Ovary (tissue), 9 donors: ENCODE results near the gene ADAMTS17. TPM values are rescaled to one million over a fixed set of nuclear protein-coding genes. Genes with fewer than 3 reads are reported as not detected.

Experiments
- DNase-seq, 5 donors: peaks; one replicate each; pipeline ENCODE4 v3.0.0-alpha.2; 2019 to 2020
- H3K27ac ChIP-seq, 2 donors: fragments of 200-600 bp; one replicate each; pipeline versions ENCODE4 v1.5.1 to v1.8.0; 2019 to 2022
- H3K27me3 ChIP-seq: fragments of 200-600 bp; one replicate; pipeline ENCODE4 v1.8.0; 2022
- H3K36me3 ChIP-seq: fragments of 200-600 bp; sonication (generic); one replicate; pipeline ENCODE4 v1.5.1; 2019
- H3K4me1 ChIP-seq: one replicate; pipeline ENCODE4 v1.8.1; 2013; ENCODE audit warnings: mild to moderate bottlenecking, moderate library complexity; ENCODE audit not compliant: insufficient read depth
- H3K4me3 ChIP-seq: fragments of 200-600 bp; sonication (generic); one replicate; pipeline ENCODE4 v1.5.1; 2017
- H3K9me3 ChIP-seq, 2 donors: fragments of 200-600 bp in 1 of 2; sonication (generic) in 1 of 2; one replicate each; pipeline versions ENCODE4 v1.5.1 to v1.8.1; 2013 to 2019; ENCODE audit warnings: mild to moderate bottlenecking in 1 of 2, moderate library complexity in 1 of 2
- EP300 ChIP-seq: sonication (generic); formaldehyde crosslinking; IDR thresholded peaks from one replicate; pipeline ENCODE4 v1.6.1; 2017; ENCODE audit warnings: antibody characterized with exemption
- POLR2A ChIP-seq: fragments of 450-650 bp; IDR thresholded peaks from one replicate; pipeline ENCODE4 v1.6.1; 2017; ENCODE audit warnings: antibody characterized with exemption, mild to moderate bottlenecking, moderate library complexity
- WGBS, 3 donors: extraction: QIAGEN DNeasy Blood & Tissue Kit in 1 of 3; methylation state at CpG; one replicate each; pipeline versions ENCODE4 v1.1.5 to v1.1.7; 2013 to 2017; 5-methylcytosine and 5-hydroxymethylcytosine counted together
- intact Hi-C, 4 donors: fragments of 100-400 bp; cut with DNase I; formaldehyde crosslinking; loops; one replicate each; pipeline versions ENCODE4 v1.11.0 to v1.15.1; 2022 to 2023
- polyA plus RNA-seq, 2 donors: library from polyadenylated mRNA; stranded (reverse); fragments of 200-250 nt in 1 of 2; fragments of 350-450 nt in 1 of 2; fragmentation: Illumina TruSeq in 1 of 2; extraction: RNeasy Lipid Tissue Mini Kit (QIAGEN cat#74804) in 1 of 2; gene quantifications; one replicate each; pipeline ENCODE4 v1.2.3, GENCODE V29; 2013 to 2014
- total RNA-seq, 7 donors: library from RNA; depleted of rRNA in 2 of 7; stranded (reverse); fragments of >200 nt in 2 of 7; fragmentation: NEBNext Ultra II Directional in 3 of 7; extraction: Animal tissue kit (Norgen Biotek cat#: 25700) in 3 of 7; gene quantifications; one replicate each; pipeline versions ENCODE4 v1.1.0 to v1.2.4, GENCODE V29; 2016 to 2023
- TF ChIP-seq, protein P1 (sequence below), 3 donors: fragments of 450-650 bp in 2 of 3; fragments of 200-600 bp in 1 of 3; IDR thresholded peaks; one replicate each; pipeline versions ENCODE4 v1.5.1 to v1.8.0; 2016 to 2022; ENCODE audit warnings: antibody characterized with exemption in 3 of 3, mild to moderate bottlenecking in 1 of 3
- donor health status: DM: no; HTN: no; CAD: no; lungs with moderate emphysema.
- donor health status: DM: no; HTN: no; CAD: no.
- donor health status: Bipolar disorder and iron deficiency.
- donor health status: DM: yes; HTN: yes; CAD: no.
- donor health status: DM: no; HTN: no; CAD: no.
- donor health status: DM: yes; HTN: yes; CAD: no.

The ADAMTS17 gene
- total and polyA plus RNA-seq, 9 donors = 1.3 to 11.3 (median 5.9) TPM

DNA sequence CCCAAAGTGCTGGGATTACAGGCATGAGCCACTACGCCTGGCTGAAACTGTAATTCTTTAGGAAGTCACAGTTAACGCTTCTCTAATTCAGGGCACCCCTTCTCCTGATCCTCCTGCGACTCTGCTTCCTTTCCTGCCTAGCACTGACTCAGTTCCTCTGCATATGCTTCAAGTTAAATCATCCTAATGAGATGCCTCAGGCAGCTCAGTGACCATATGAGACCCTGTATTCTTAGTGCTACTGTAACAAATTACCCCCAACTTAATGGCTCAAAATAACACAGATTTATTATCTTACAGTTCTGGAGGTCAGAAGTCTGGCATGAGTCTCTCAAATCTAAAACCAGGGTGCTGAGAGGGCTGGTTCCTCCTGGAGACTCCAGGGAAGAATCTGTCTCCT lies 336.8 kb downstream of the ADAMTS17 start:
- intact Hi-C loops = no loop called here
- Histone ChIP-seq H3K27ac (no peak overlapping the region), H3K4me3 (no peak overlapping the region), H3K4me1 (no peaks in the 10 kb centered on the region), H3K36me3 (no peaks in the 10 kb centered on the region), H3K9me3 (no peaks in the 10 kb centered on the region), H3K27me3 (no peaks in the 10 kb centered on the region)
- WGBS, 3 donors = 86 to 91% (median 89%) methylated on average over 3 of the region's 3 CpGs
- TF ChIP-seq, protein P1, sequence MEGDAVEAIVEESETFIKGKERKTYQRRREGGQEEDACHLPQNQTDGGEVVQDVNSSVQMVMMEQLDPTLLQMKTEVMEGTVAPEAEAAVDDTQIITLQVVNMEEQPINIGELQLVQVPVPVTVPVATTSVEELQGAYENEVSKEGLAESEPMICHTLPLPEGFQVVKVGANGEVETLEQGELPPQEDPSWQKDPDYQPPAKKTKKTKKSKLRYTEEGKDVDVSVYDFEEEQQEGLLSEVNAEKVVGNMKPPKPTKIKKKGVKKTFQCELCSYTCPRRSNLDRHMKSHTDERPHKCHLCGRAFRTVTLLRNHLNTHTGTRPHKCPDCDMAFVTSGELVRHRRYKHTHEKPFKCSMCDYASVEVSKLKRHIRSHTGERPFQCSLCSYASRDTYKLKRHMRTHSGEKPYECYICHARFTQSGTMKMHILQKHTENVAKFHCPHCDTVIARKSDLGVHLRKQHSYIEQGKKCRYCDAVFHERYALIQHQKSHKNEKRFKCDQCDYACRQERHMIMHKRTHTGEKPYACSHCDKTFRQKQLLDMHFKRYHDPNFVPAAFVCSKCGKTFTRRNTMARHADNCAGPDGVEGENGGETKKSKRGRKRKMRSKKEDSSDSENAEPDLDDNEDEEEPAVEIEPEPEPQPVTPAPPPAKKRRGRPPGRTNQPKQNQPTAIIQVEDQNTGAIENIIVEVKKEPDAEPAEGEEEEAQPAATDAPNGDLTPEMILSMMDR (IDR thresholded peaks at IDR 0.05) = no peak
- TF ChIP-seq EP300 (no peak), POLR2A (no peak)
- no peak for DNase-seq

DNA sequence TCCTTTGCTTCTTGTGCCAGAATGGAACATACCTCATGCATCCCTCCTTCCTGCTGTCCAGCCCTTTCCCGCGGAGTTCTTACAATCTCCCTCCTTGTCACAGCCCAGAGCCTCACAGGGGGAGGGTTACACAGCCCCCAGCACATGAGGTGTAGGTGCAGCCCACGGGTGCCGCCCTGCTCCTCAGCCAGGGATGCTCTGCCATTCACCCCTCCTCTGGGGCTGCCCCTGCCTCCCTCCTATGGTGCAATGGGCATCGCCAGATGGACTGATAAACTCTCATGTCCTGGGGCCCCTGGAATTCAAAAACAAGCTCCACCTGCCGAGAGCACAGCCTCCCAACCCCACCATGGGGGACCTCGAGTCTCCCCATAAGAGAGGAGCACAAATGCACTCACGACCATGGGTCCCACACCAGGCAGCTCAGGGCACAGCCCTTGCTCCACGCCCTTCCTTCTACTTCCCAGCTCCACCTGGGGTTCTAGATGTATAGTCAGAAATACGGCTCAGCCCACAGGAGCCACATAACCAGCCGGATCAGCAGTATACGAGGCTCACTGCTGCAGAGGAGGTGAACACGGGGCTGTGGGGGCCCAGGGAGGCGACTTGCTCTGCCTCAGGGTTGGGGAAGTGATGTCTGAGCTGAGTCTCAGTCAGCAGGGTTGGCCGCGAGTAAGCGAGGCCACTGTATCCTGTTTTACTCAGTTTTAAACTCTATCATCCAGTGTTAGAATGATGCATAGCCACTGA lies 338.8 kb downstream of the ADAMTS17 start:
- H3K27ac ChIP-seq = no peak overlapping the region
- intact Hi-C loops = no loop called here
- no peak for DNase-seq
- no peak overlapping the region for H3K4me3 ChIP-seq
- 85 to 86% (median 85%) methylated on average over 17 of the region's 17 CpGs for WGBS, 3 donors
- H3K4me1 ChIP-seq = no peaks in the 10 kb centered on the region
- no peaks in the 10 kb centered on the region for H3K27me3 ChIP-seq
- TF ChIP-seq POLR2A (no peak), EP300 (no peak)
- TF ChIP-seq, protein P1 (IDR thresholded peaks at IDR 0.05) = no peak
- H3K9me3 ChIP-seq = no peaks in the 10 kb centered on the region
- H3K36me3 ChIP-seq = no peaks in the 10 kb centered on the region

DNA sequence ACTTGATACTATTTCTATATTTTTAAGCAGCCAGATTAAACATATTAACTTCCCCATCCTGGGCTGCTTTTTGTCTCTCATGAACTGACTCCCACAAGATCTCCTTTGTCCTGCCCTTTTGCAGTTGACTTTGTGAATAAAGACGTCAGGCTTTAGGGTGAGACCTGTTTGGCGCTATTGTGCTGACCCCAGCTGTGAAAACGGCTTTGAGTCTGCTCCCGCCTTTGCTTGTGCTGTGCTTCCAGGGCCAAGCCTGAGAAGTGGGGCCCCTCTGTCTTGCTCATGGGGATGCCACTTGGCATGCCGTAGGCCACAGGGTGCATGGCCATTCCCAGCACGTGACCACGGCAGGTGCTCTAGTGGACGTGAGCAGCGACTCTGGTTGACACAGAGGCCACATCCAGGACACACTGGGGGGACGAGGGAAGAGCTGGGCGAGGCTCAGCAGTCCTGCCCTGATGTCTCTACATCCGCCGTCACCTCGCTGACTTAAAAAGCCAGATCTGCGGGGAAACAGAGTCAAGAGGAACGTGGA lies 339.6 kb downstream of the ADAMTS17 start:
- TF ChIP-seq POLR2A (no peak), EP300 (no peak)
- TF ChIP-seq, protein P1 (IDR thresholded peaks at IDR 0.05) = no peak
- no peaks in the 10 kb centered on the region for H3K27me3 ChIP-seq
- no peaks in the 10 kb centered on the region for H3K36me3 ChIP-seq
- H3K9me3 ChIP-seq = no peaks in the 10 kb centered on the region
- no peak overlapping the region for H3K4me3 ChIP-seq
- intact Hi-C loops = no loop called here
- whole genome bisulfite sequencing, 3 donors = 92 to 94% (median 92%) methylated on average over 16 of the region's 16 CpGs
- DNase-seq = no peak
- no peak overlapping the region for H3K27ac ChIP-seq
- H3K4me1 ChIP-seq = no peaks in the 10 kb centered on the region

DNA sequence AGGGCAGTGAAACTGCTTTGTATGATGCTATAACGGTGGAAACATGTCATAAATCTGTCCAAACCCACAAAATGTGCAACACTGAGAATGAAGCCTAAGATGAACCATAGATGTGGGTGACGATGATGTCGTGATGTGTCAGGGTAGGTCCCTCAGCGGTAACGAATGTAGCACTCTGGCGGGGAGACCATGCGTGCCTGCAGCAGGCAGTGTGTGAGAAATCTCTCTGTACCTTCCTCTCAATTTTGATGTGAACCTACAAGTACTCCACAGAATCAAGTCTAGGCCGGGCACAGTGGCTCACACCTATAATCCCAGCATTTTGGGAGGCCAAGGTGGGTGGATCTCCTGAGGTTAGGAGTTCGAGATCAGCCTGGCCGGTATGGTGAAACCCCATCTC lies 340.4 kb downstream of the ADAMTS17 start:
- WGBS, 3 donors = 90 to 93% (median 93%) methylated on average over 10 of the region's 10 CpGs

More for the DNA sequence above, 340.4 kb downstream of the ADAMTS17 start:
- H3K4me3 ChIP-seq = no peak overlapping the region
- TF ChIP-seq, protein P1 (IDR thresholded peaks at IDR 0.05) = no peak
- TF ChIP-seq EP300 (no peak), POLR2A (no peak)
- H3K27ac ChIP-seq = no peak overlapping the region
- no peaks in the 10 kb centered on the region for H3K9me3 ChIP-seq
- H3K4me1 ChIP-seq = no peaks in the 10 kb centered on the region
- DNase-seq = no peak
- no peaks in the 10 kb centered on the region for H3K27me3 ChIP-seq
- H3K36me3 ChIP-seq = no peaks in the 10 kb centered on the region
- intact Hi-C loops = no loop called here
